Breast epithelium (tissue), 3 donors: Measurements from ENCODE around the gene CACNA1I.

Experiments
- CTCF ChIP-seq, 3 donors: fragments of 450-650 bp; IDR thresholded peaks; one replicate each; pipeline ENCODE4 v1.5.1; 2016 to 2017; ENCODE audit warnings: antibody characterized with exemption in 3 of 3, mild to moderate bottlenecking in 3 of 3, moderate library complexity in 3 of 3
- POLR2AphosphoS5 ChIP-seq, 3 donors: sonication (generic); formaldehyde crosslinking; IDR thresholded peaks; one replicate each; pipeline ENCODE4 v1.6.1; 2017; ENCODE audit warnings: antibody characterized with exemption in 3 of 3

- TF ChIP-seq POLR2AphosphoS5 (IDR thresholded peaks at IDR 0.05) (no peak), CTCF (IDR thresholded peaks at IDR 0.05) (no peak)
Observed at GRCh38 chr22:39547587-39547947, 23.0 kb upstream of the CACNA1I start.
